Left lung (tissue), 10 donors: ENCODE measurements around the gene GNPTG. TPM values are rescaled to one million over a fixed set of nuclear protein-coding genes. Genes with fewer than 3 reads are reported as not detected.

ENCODE experiments used
- ATAC-seq: fragments of 200-7000 bp; cut with Tn5 transposase; one replicate; pipeline ENCODE4 v1.9.1; 2020; ENCODE audit warnings: moderate library complexity
- DNase-seq, 4 donors: peaks; one replicate each; pipeline ENCODE4 v3.0.0-alpha.2; 2013 to 2020
- H3K27ac ChIP-seq, 2 donors: fragments of 200-600 bp; sonication (generic) in 1 of 2; one replicate each; pipeline versions ENCODE4 v1.5.0 to v1.8.0; 2020 to 2021
- H3K27me3 ChIP-seq, 2 donors: fragments of 200-600 bp; sonication (generic) in 1 of 2; one replicate each; pipeline versions ENCODE4 v1.5.0 to v1.8.0; 2020 to 2021
- H3K36me3 ChIP-seq, 2 donors: fragments of 200-600 bp; sonication (generic) in 1 of 2; one replicate each; pipeline versions ENCODE4 v1.5.0 to v1.8.0; 2020 to 2021
- H3K4me1 ChIP-seq, 2 donors: fragments of 200-600 bp; one replicate each; pipeline ENCODE4 v1.8.0; 2021
- H3K4me3 ChIP-seq, 2 donors: fragments of 200-600 bp; sonication (generic) in 1 of 2; one replicate each; pipeline versions ENCODE4 v1.5.0 to v1.8.0; 2020 to 2021; ENCODE audit warnings: mild to moderate bottlenecking in 1 of 2
- H3K9me3 ChIP-seq, 2 donors: fragments of 200-600 bp; sonication (generic) in 1 of 2; one replicate each; pipeline versions ENCODE4 v1.5.0 to v1.8.0; 2020 to 2021
- CTCF ChIP-seq, 2 donors: fragments of 200-600 bp; sonication (generic) in 1 of 2; IDR thresholded peaks; one replicate each; pipeline versions ENCODE4 v1.5.0 to v1.8.0; 2021; ENCODE audit warnings: antibody characterized with exemption in 2 of 2
- intact Hi-C, 2 donors: fragments of 100-400 bp; cut with DNase I; formaldehyde crosslinking; loops; one replicate each; pipeline versions ENCODE4 v1.11.2 to v1.14.2; 2022
- polyA plus RNA-seq, 6 donors: library from polyadenylated mRNA; unstranded; fragments of 120-200 nt; gene quantifications; one replicate each; pipeline ENCODE4 v1.2.1, GENCODE V29; 2013; ENCODE audit not compliant: insufficient read length in 6 of 6
- total RNA-seq, 2 donors: library from RNA; stranded (reverse); fragmentation: NEBNext Ultra II Directional; extraction: Animal tissue kit (Norgen Biotek cat#: 25700); gene quantifications; one replicate each; pipeline ENCODE4 v1.2.1, GENCODE V29; 2021
- donor health status: DM: no; HTN: yes; CAD: no.
- donor health status: DM: no; HTN: no; CAD: no.

Gene GNPTG
- total and polyA plus RNA-seq, 8 donors: 32.0 to 97.4 (median 49.4) TPM

- Histone ChIP-seq H3K4me1 (peaks cover 5 to 37% of the 10 kb centered on the region in 2 donors), H3K36me3 (no peaks in the 10 kb centered on the region), H3K27me3 (peaks cover 34 to 72% of the 10 kb centered on the region in 2 donors), H3K4me3 (no peak overlapping the region), H3K27ac (no peak overlapping the region), H3K9me3 (peaks cover 0 to 9% of the 10 kb centered on the region in 2 donors)
- ATAC-seq: no peak
- intact Hi-C loops: no loop called here
- TF ChIP-seq CTCF (IDR thresholded peaks at IDR 0.05): no peak
- DNase-seq: no peak
Measured at GRCh38 chr16:1334739-1335138, 17.0 kb upstream of the GNPTG start.

GRCh38 chr16:1335211-1335971, 16.3 kb upstream of the GNPTG start:
- DNase-seq (no peak), ATAC-seq (no peak)
- intact Hi-C loops: no loop called here
- H3K27me3 ChIP-seq: peaks cover 34 to 71% of the 10 kb centered on the region in 2 donors
- no peak overlapping the region for H3K27ac ChIP-seq
- H3K4me3 ChIP-seq: no peak overlapping the region
- no peaks in the 10 kb centered on the region for H3K36me3 ChIP-seq
- peaks cover 0 to 5% of the 10 kb centered on the region in 2 donors for H3K9me3 ChIP-seq
- TF ChIP-seq CTCF (IDR thresholded peaks at IDR 0.05): no peak
- peaks cover 5 to 37% of the 10 kb centered on the region in 2 donors for H3K4me1 ChIP-seq

- no peak overlapping the region for H3K27ac ChIP-seq
- no peaks in the 10 kb centered on the region for H3K9me3 ChIP-seq
- intact Hi-C loops: no loop called here
- H3K27me3 ChIP-seq: peaks cover 34 to 65% of the 10 kb centered on the region in 2 donors
- DNase-seq (no peak), ATAC-seq (no peak)
- no peak for TF ChIP-seq CTCF (IDR thresholded peaks at IDR 0.05)
- no peak overlapping the region for H3K4me3 ChIP-seq
- H3K36me3 ChIP-seq: no peaks in the 10 kb centered on the region
- H3K4me1 ChIP-seq: peaks cover 5 to 36% of the 10 kb centered on the region in 2 donors
Measured at GRCh38 chr16:1335996-1336395, 15.7 kb upstream of the GNPTG start.

GRCh38 chr16:1336619-1337018, 15.1 kb upstream of the GNPTG start:
- H3K27me3 ChIP-seq: peaks cover 34 to 59% of the 10 kb centered on the region in 2 donors
- H3K4me1 ChIP-seq: peaks cover 5 to 30% of the 10 kb centered on the region in 2 donors
- no peak for DNase-seq
- H3K27ac ChIP-seq: no peak overlapping the region
- H3K4me3 ChIP-seq: no peak overlapping the region
- H3K36me3 ChIP-seq: no peaks in the 10 kb centered on the region
- no peaks in the 10 kb centered on the region for H3K9me3 ChIP-seq
- no peak for ATAC-seq
- intact Hi-C loops: no loop called here
- TF ChIP-seq CTCF (IDR thresholded peaks at IDR 0.05): no peak

GRCh38 chr16:1337486-1337885, 14.2 kb upstream of the GNPTG start:
- no peaks in the 10 kb centered on the region for H3K9me3 ChIP-seq
- H3K4me3 ChIP-seq: no peak overlapping the region
- H3K36me3 ChIP-seq: no peaks in the 10 kb centered on the region
- ATAC-seq: no peak
- peaks cover 5 to 27% of the 10 kb centered on the region in 2 donors for H3K4me1 ChIP-seq
- H3K27me3 ChIP-seq: peaks cover 27 to 50% of the 10 kb centered on the region in 2 donors
- H3K27ac ChIP-seq: no peak overlapping the region
- intact Hi-C loops: no loop called here
- no peak for TF ChIP-seq CTCF (IDR thresholded peaks at IDR 0.05)
- no peak for DNase-seq
